ENCODE measurements around the gene ABCA6. TPM values are rescaled to one million over a fixed set of nuclear protein-coding genes. Genes with fewer than 3 reads are reported as not detected.
A peak's percentile ranks its signal among the peaks of the same experiment; 100 is the strongest.

Gene ABCA6
- total RNA-seq, 1 experiment from 2014 or later = not detected

DNA sequence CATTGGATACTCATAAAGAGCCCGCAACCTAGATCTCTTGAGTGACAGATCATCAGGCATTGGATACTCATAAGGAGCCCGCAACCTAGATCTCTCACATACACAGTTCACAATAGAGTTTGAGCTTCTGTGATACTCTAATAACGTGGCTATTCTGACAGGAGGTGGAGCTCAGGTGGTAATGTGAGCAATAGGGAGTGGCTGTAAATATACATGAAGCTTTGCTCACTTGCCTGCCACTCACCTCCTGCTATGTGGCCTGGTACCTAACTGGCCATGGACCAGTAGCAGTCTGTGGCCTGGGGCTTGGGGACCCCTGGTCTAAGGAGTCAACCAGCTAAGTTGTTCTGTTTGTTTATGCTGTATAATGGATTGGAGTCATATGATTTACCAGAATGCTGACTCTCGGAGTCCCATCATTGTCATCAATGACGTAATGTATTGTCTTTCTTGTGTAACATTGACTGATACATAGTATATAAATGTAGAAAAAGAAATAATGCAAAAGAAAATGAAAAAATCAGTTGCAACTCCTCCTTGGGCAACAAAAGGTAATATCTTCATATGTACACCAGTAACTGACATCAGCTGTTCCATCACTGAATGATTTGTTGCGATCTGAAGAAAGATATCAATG, 98.5 kb downstream of the ABCA6 start:
- Histone ChIP-seq H2AFZ (ENCODE audit: low read length) (no peak overlapping the region), H3K9ac (ENCODE audit: low read length) (no peak overlapping the region), H4K20me1 (ENCODE audit: low read length) (no peaks in the 10 kb centered on the region), H3K79me2 (ENCODE audit: low read length) (no peaks in the 10 kb centered on the region), H3K9me2 (replicated peaks; ENCODE audit: low read length) (0 out of 2 replicates have a peak, but pooled peaks cover 3% of the 10 kb centered on the region), H3K4me1 (ENCODE audit: insufficient read depth, low read length) (no peaks in the 10 kb centered on the region), H3K27me3 (ENCODE audit: low read length) (peaks cover 7% of the 10 kb centered on the region; the same call in 1 of the 2 replicates), H3K4me3 (ENCODE audit: low read length) (no peak overlapping the region), H3K36me3 (ENCODE audit: low read depth, low read length) (no peaks in the 10 kb centered on the region), H3K9me3 (ENCODE audit: low read length) (no peaks in the 10 kb centered on the region), H3K27ac (ENCODE audit: low read length) (no peak overlapping the region), H3F3A (ENCODE audit: low read length, unreplicated experiment) (no peaks in the 10 kb centered on the region), H3K4me2 (ENCODE audit: low read length) (no peak overlapping the region)
- ATAC-seq = no peak
- intact Hi-C loops (cut with micrococcal nuclease) = loop anchor here (10.0 kb wide), 1 partner anchor 268 kb away; no protein-coding TSS in a partner anchor
- TF ChIP-seq EZH2phosphoT487 (IDR thresholded peaks at IDR 0.05; ENCODE audit: borderline replicate concordance, low read length) = no peak
- POLR2A ChIA-PET (ENCODE audit: unreplicated experiment) = no interaction called here
- CTCF ChIA-PET = no interaction called here
- DNase-seq = no peak
- no TSS peak for BruUV-seq (replicated peaks)

DNA sequence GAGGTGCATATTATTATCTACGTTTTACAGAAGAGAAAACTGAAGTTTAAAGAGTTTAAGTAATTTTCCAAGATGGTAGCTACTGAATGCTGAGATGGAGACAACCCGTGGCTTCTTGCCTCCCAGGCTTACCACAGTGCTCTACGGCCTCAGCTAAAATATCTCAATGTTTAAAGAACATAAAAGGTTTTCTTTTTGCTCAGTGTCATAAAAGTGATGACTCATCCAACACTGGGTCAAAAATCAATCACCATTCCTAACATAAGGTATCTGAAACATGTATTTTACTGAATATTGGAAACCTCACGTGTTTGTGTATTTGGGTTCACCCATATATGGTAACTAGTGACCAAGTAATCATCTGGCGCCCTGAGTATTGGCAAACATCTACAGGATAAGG, 99.4 kb downstream of the ABCA6 start:
- H3K9me3 ChIP-seq (ENCODE audit: low read length) = no peaks in the 10 kb centered on the region
- ChIA-PET POLR2A (ENCODE audit: unreplicated experiment) (no interaction called here), CTCF (no interaction called here)
- H3K4me1 ChIP-seq (ENCODE audit: insufficient read depth, low read length) = no peaks in the 10 kb centered on the region
- 0 out of 2 replicates have a peak, but pooled peaks cover 3% of the 10 kb centered on the region for H3K9me2 ChIP-seq (replicated peaks; ENCODE audit: low read length)
- intact Hi-C loops (cut with micrococcal nuclease) = loop anchor here (10.0 kb wide), 1 partner anchor 268 kb away; no protein-coding TSS in a partner anchor
- H3F3A ChIP-seq (ENCODE audit: low read length, unreplicated experiment) = no peaks in the 10 kb centered on the region
- no peak overlapping the region for H3K4me3 ChIP-seq (ENCODE audit: low read length)
- H3K27ac ChIP-seq (ENCODE audit: low read length) = no peak overlapping the region
- H4K20me1 ChIP-seq (ENCODE audit: low read length) = no peaks in the 10 kb centered on the region
- no peak overlapping the region for H3K9ac ChIP-seq (ENCODE audit: low read length)
- H3K79me2 ChIP-seq (ENCODE audit: low read length) = no peaks in the 10 kb centered on the region
- TF ChIP-seq EZH2phosphoT487 (IDR thresholded peaks at IDR 0.05; ENCODE audit: borderline replicate concordance, low read length) (no peak), EZH2 (IDR thresholded peaks at IDR 0.05; ENCODE audit: low read length, unreplicated experiment) (no peak)
- TF ChIP-seq, protein P1, sequence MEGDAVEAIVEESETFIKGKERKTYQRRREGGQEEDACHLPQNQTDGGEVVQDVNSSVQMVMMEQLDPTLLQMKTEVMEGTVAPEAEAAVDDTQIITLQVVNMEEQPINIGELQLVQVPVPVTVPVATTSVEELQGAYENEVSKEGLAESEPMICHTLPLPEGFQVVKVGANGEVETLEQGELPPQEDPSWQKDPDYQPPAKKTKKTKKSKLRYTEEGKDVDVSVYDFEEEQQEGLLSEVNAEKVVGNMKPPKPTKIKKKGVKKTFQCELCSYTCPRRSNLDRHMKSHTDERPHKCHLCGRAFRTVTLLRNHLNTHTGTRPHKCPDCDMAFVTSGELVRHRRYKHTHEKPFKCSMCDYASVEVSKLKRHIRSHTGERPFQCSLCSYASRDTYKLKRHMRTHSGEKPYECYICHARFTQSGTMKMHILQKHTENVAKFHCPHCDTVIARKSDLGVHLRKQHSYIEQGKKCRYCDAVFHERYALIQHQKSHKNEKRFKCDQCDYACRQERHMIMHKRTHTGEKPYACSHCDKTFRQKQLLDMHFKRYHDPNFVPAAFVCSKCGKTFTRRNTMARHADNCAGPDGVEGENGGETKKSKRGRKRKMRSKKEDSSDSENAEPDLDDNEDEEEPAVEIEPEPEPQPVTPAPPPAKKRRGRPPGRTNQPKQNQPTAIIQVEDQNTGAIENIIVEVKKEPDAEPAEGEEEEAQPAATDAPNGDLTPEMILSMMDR (conservative IDR thresholded peaks at IDR 0.05; ENCODE audit: low read depth, low read length) = no peak
- no TSS peak for BruUV-seq (replicated peaks)
- peak; percentile 70 for ATAC-seq
- no peaks in the 10 kb centered on the region for H3K36me3 ChIP-seq (ENCODE audit: low read depth, low read length)
- DNase-seq = peak; percentile 32
- H3K4me2 ChIP-seq (ENCODE audit: low read length) = no peak overlapping the region
- H3K27me3 ChIP-seq (ENCODE audit: low read length) = peaks cover 7% of the 10 kb centered on the region; the same call in 1 of the 2 replicates
- H2AFZ ChIP-seq (ENCODE audit: low read length) = no peak overlapping the region

DNA sequence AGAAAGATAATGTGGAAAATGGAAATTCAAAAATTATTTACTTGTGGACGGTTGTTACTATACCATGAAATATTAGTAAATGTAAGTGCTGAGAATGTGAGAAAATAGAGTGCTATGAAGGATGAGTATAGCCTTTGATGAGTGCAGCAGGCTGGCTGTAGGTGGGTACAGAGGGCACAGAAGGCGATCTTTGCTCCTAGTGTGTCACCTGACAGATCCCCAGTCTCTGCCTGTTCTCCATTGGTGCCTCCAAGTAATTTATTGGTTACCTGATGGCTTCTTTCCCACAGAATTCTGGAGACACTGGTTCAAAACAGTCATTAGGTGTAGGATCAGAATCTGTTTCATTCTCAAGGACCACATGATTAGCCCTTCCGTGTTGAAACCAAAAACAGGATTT, 109.9 kb downstream of the ABCA6 start:
- no peak for DNase-seq
- no peak overlapping the region for H3K4me3 ChIP-seq (ENCODE audit: low read length)
- CTCF ChIA-PET = no interaction called here
- H3K4me2 ChIP-seq (ENCODE audit: low read length) = no peak overlapping the region
- H3K9ac ChIP-seq (ENCODE audit: low read length) = no peak overlapping the region
- H3K36me3 ChIP-seq (ENCODE audit: low read depth, low read length) = no peaks in the 10 kb centered on the region
- intact Hi-C loops (cut with micrococcal nuclease) = no loop called here
- no peaks in the 10 kb centered on the region for H3K79me2 ChIP-seq (ENCODE audit: low read length)
- H3F3A ChIP-seq (ENCODE audit: low read length, unreplicated experiment) = no peaks in the 10 kb centered on the region
- H3K27ac ChIP-seq (ENCODE audit: low read length) = no peak overlapping the region
- TF ChIP-seq EZH2 (IDR thresholded peaks at IDR 0.05; ENCODE audit: low read length, unreplicated experiment) (no peak), EZH2phosphoT487 (IDR thresholded peaks at IDR 0.05; ENCODE audit: borderline replicate concordance, low read length) (no peak)
- TF ChIP-seq, protein P1 (conservative IDR thresholded peaks at IDR 0.05; ENCODE audit: low read depth, low read length) = no peak
- H4K20me1 ChIP-seq (ENCODE audit: low read length) = no peaks in the 10 kb centered on the region
- peaks cover 61% of the 10 kb centered on the region for H3K27me3 ChIP-seq (ENCODE audit: low read length)
- H2AFZ ChIP-seq (ENCODE audit: low read length) = no peak overlapping the region
- no peaks in the 10 kb centered on the region for H3K9me3 ChIP-seq (ENCODE audit: low read length)
- H3K9me2 ChIP-seq (replicated peaks; ENCODE audit: low read length) = no peaks in the 10 kb centered on the region
- POLR2A ChIA-PET (ENCODE audit: unreplicated experiment) = no interaction called here
- ATAC-seq = no peak
- no TSS peak for BruUV-seq (replicated peaks)
- no peaks in the 10 kb centered on the region for H3K4me1 ChIP-seq (ENCODE audit: insufficient read depth, low read length)

Measured in PC-3 (cell line).